ENCODE measurements around the gene NOP14.

GRCh38 chr4:2950221-2950989, 12.8 kb downstream of the NOP14 start:
- TF ChIP-seq PRDM6 (tag by site-specific recombination; IDR thresholded peaks at IDR 0.05) (no peak), TCF7L2 (IDR thresholded peaks at IDR 0.05; ENCODE audit: borderline replicate concordance, low read depth, low read length) (no peak), ZNF223 (tag by site-specific recombination; IDR thresholded peaks at IDR 0.05) (no peak)

Data from HEK293 (cell line).